GM12865 (cell line): ENCODE measurements around the gene PALS1.

ENCODE experiments used
- DNase-seq: peaks from one replicate; pipeline ENCODE4 v3.0.0; 2010; ENCODE audit warnings: low read depth
- H3K4me3 ChIP-seq: 2 replicates; pipeline ENCODE4 v1.5.1; 2011; ENCODE audit warnings: mild to moderate bottlenecking, low read depth, low read length, control low read depth
- CTCF ChIP-seq: IDR thresholded peaks from 2 replicates; pipeline ENCODE4 v1.5.1; 2011; ENCODE audit warnings: low read length, control low read depth, low read depth, inconsistent platforms; ENCODE audit not compliant: insufficient read depth; ENCODE audit errors: missing control alignments

The PALS1 gene

GRCh38 chr14:67285876-67286452 is 44.7 kb downstream of the PALS1 start:
- peak; percentile 32 for DNase-seq
- no peak overlapping the region for H3K4me3 ChIP-seq
- peak; percentile 9 for TF ChIP-seq CTCF
